OCI-LY7 (cell line): ENCODE measurements around the gene IL1RAPL1. TPM values are rescaled to one million over a fixed set of nuclear protein-coding genes. Genes with fewer than 3 reads are reported as not detected.

Source experiments
- BruUV-seq: library from RNA; stranded (reverse); fragments of 400-500 nt; replicated peaks from 2 replicates; lab custom pipeline; 2021; lab: Mats Ljungman, UMichigan
- CTCF ChIA-PET: fragments of 300-600 bp; sonication (Branson Sonifier 250); formaldehyde crosslinking; loops from one replicate; lab custom pipeline; 2022; ENCODE audit warnings: antibody characterized with exemption; ENCODE audit not compliant: unreplicated experiment; lab: Charles Lee
- POLR2A ChIA-PET: fragments of 300-600 bp; sonication (Branson Sonifier 250); formaldehyde crosslinking; loops from one replicate; lab custom pipeline; 2022; ENCODE audit warnings: antibody characterized with exemption; lab: Charles Lee
- DNase-seq: peaks from one replicate; pipeline ENCODE4 v3.0.0-alpha.2; 2015; ENCODE audit warnings: low spot score
- H2AFZ ChIP-seq: fragments of 200-600 bp; sonication (generic), shearing (Covaris generic); 2 replicates; pipeline ENCODE4 v1.6.1; 2014; ENCODE audit warnings: mild to moderate bottlenecking, antibody characterized with exemption, low read length, moderate library complexity
- H3K27ac ChIP-seq: fragments of 200-600 bp; sonication (generic); 2 replicates; pipeline ENCODE4 v1.5.1; 2014; ENCODE audit warnings: mixed run types, low read depth, mild to moderate bottlenecking, moderate library complexity, low read length, inconsistent platforms; ENCODE audit not compliant: poor library complexity, severe bottlenecking
- H3K36me3 ChIP-seq: fragments of 200-600 bp; sonication (generic); 2 replicates; pipeline ENCODE4 v1.6.1; 2014; ENCODE audit warnings: mild to moderate bottlenecking, antibody characterized with exemption, low read length, moderate library complexity, mixed read lengths; ENCODE audit not compliant: insufficient read depth
- H3K4me1 ChIP-seq: fragments of 200-600 bp; sonication (generic); 2 replicates; pipeline ENCODE4 v1.5.1; 2014; ENCODE audit warnings: mild to moderate bottlenecking, low read length; ENCODE audit not compliant: insufficient read depth, poor library complexity, severe bottlenecking
- H3K4me2 ChIP-seq: fragments of 200-600 bp; sonication (generic); 2 replicates; pipeline ENCODE4 v1.6.1; 2014; ENCODE audit warnings: mild to moderate bottlenecking, low read length
- H3K4me3 ChIP-seq: fragments of 200-600 bp; sonication (generic); 2 replicates; pipeline ENCODE4 v1.5.1; 2014; ENCODE audit warnings: mild to moderate bottlenecking, low read depth, low read length; ENCODE audit not compliant: poor library complexity, severe bottlenecking
- H3K79me2 ChIP-seq: fragments of 200-600 bp; sonication (generic); 2 replicates; pipeline ENCODE4 v1.6.1; 2016; ENCODE audit warnings: low read depth, mild to moderate bottlenecking, low read length, moderate library complexity, mixed read lengths; ENCODE audit not compliant: insufficient read depth
- H3K9me2 ChIP-seq: fragments of 200-600 bp; sonication (generic); 2 replicates; pipeline ENCODE4 v1.6.1; 2016; ENCODE audit warnings: mild to moderate bottlenecking, low read length, mixed read lengths; ENCODE audit not compliant: insufficient read depth
- H3K9me3 ChIP-seq: fragments of 200-600 bp; sonication (generic); 2 replicates; pipeline ENCODE4 v1.6.1; 2014; ENCODE audit warnings: mild to moderate bottlenecking, mixed run types, low read length, mixed read lengths
- H4K20me1 ChIP-seq: fragments of 200-600 bp; sonication (generic); 2 replicates; pipeline ENCODE4 v1.6.1; 2014; ENCODE audit warnings: mild to moderate bottlenecking, antibody characterized with exemption, low read length, moderate library complexity, mixed read lengths; ENCODE audit not compliant: insufficient read depth
- EZH2phosphoT487 ChIP-seq: fragments of 200-600 bp; sonication (generic); IDR thresholded peaks from 2 replicates; pipeline ENCODE4 v1.6.1; 2018; ENCODE audit warnings: low read depth, borderline replicate concordance, mild to moderate bottlenecking, mixed run types, antibody characterized with exemption, low read length, moderate library complexity, mixed read lengths
- intact Hi-C: fragments of 100-400 bp; cut with micrococcal nuclease; formaldehyde crosslinking; loops from one replicate; pipeline ENCODE4 v1.10.0; 2022; ENCODE audit not compliant: unreplicated experiment
- total RNA-seq, 2 experiments: library from RNA; depleted of rRNA in 1 of 2; stranded (reverse); fragments of >200 nt in 1 of 2; shearing (Covaris generic) in 1 of 2; gene quantifications; 2 replicates each; pipeline ENCODE4 v1.2.3, GENCODE V29; 2014 to 2022
- TF ChIP-seq, protein P1 (sequence below): fragments of 200-600 bp; sonication (generic); conservative IDR thresholded peaks from 2 replicates; pipeline ENCODE4 v1.5.1; 2014; ENCODE audit warnings: mild to moderate bottlenecking, antibody characterized with exemption, low read length, moderate library complexity, mixed read lengths

IL1RAPL1 gene
- total RNA-seq, 2 experiments from 2014 or later: not detected

DNA sequence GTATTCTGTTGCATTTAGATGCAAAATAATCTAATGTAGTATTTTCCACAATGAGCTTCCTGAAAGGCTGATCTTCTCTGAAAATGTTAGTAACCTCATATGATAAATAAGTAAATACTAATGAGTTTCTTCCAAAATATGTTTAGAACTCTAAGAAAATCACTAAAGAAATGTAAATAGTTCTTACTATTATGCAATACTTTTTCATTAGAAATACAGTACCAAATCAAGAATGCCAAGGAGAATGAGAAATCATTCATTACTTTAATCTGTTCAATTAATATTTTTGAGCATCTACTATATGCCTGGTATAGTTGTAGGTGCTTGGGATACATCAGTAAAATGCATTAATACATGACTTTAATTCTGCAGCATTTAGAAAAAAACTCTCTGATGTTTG lies 130.6 kb downstream of the IL1RAPL1 start:
- Histone ChIP-seq H3K9me3 (no peaks in the 10 kb centered on the region), H2AFZ (no peak overlapping the region), H4K20me1 (no peaks in the 10 kb centered on the region), H3K9me2 (no peaks in the 10 kb centered on the region), H3K4me2 (no peak overlapping the region), H3K36me3 (no peaks in the 10 kb centered on the region), H3K4me1 (no peaks in the 10 kb centered on the region), H3K27ac (no peak overlapping the region), H3K4me3 (no peak overlapping the region), H3K79me2 (no peaks in the 10 kb centered on the region)
- TF ChIP-seq, protein P1, sequence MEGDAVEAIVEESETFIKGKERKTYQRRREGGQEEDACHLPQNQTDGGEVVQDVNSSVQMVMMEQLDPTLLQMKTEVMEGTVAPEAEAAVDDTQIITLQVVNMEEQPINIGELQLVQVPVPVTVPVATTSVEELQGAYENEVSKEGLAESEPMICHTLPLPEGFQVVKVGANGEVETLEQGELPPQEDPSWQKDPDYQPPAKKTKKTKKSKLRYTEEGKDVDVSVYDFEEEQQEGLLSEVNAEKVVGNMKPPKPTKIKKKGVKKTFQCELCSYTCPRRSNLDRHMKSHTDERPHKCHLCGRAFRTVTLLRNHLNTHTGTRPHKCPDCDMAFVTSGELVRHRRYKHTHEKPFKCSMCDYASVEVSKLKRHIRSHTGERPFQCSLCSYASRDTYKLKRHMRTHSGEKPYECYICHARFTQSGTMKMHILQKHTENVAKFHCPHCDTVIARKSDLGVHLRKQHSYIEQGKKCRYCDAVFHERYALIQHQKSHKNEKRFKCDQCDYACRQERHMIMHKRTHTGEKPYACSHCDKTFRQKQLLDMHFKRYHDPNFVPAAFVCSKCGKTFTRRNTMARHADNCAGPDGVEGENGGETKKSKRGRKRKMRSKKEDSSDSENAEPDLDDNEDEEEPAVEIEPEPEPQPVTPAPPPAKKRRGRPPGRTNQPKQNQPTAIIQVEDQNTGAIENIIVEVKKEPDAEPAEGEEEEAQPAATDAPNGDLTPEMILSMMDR: no peak
- no peak for TF ChIP-seq EZH2phosphoT487
- DNase-seq: no peak
- ChIA-PET CTCF (no interaction called here), POLR2A (no interaction called here)
- BruUV-seq: no TSS peak
- intact Hi-C loops: no loop called here

DNA sequence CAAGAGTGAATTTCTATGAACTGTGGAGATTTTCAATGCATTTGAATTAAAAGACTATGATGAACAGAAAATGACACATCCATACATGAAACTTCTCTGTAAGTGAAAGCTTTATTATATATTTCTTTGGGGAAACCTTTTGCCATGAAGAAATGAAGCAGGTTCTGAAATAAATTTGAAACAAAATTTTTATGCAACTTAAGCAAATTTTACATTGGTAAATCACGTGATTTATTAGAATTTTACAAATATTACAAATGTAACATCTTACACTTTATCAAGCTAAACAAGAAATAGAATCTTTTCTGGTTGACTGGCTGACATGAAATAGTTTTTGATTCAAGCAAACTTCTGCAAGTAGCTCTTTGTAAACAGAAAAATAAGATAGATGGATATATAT lies 131.2 kb downstream of the IL1RAPL1 start:
- Histone ChIP-seq H3K4me2 (no peak overlapping the region), H3K79me2 (no peaks in the 10 kb centered on the region), H3K27ac (no peak overlapping the region), H2AFZ (no peak overlapping the region), H3K4me3 (no peak overlapping the region), H3K4me1 (no peaks in the 10 kb centered on the region), H3K9me2 (no peaks in the 10 kb centered on the region), H3K9me3 (no peaks in the 10 kb centered on the region), H4K20me1 (no peaks in the 10 kb centered on the region), H3K36me3 (no peaks in the 10 kb centered on the region)
- BruUV-seq: no TSS peak
- TF ChIP-seq, protein P1: no peak
- intact Hi-C loops: no loop called here
- ChIA-PET CTCF (no interaction called here), POLR2A (no interaction called here)
- DNase-seq: no peak

DNA sequence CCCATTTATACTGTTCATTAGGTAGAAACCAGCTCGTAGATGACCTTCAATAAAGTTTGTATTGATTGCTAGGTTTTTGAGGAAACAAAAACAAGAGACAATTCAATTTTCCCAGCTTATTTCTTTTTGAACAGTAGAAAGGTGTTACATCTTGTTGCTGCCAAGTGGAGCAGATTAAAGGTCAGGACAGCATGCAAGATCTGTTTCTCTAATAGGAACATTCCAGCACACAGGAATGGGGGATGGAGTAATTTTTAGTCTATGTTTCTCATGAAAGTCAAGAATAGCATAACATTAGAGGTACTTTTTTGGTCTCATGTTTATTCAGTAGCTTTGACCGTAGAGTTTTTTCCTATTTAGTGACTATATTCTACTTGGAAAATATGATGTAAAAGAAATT lies 132.4 kb downstream of the IL1RAPL1 start:
- no TSS peak for BruUV-seq
- Histone ChIP-seq H2AFZ (no peak overlapping the region), H4K20me1 (no peaks in the 10 kb centered on the region), H3K9me3 (no peaks in the 10 kb centered on the region), H3K79me2 (no peaks in the 10 kb centered on the region), H3K27ac (no peak overlapping the region), H3K4me3 (no peak overlapping the region), H3K4me1 (no peaks in the 10 kb centered on the region), H3K9me2 (no peaks in the 10 kb centered on the region), H3K36me3 (no peaks in the 10 kb centered on the region), H3K4me2 (no peak overlapping the region)
- ChIA-PET POLR2A (no interaction called here), CTCF (no interaction called here)
- intact Hi-C loops: no loop called here
- TF ChIP-seq, protein P1: no peak
- no peak for TF ChIP-seq EZH2phosphoT487
- no peak for DNase-seq
